ENCODE results near the gene CENPM.

CENPM gene, protein sequence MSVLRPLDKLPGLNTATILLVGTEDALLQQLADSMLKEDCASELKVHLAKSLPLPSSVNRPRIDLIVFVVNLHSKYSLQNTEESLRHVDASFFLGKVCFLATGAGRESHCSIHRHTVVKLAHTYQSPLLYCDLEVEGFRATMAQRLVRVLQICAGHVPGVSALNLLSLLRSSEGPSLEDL

DNA sequence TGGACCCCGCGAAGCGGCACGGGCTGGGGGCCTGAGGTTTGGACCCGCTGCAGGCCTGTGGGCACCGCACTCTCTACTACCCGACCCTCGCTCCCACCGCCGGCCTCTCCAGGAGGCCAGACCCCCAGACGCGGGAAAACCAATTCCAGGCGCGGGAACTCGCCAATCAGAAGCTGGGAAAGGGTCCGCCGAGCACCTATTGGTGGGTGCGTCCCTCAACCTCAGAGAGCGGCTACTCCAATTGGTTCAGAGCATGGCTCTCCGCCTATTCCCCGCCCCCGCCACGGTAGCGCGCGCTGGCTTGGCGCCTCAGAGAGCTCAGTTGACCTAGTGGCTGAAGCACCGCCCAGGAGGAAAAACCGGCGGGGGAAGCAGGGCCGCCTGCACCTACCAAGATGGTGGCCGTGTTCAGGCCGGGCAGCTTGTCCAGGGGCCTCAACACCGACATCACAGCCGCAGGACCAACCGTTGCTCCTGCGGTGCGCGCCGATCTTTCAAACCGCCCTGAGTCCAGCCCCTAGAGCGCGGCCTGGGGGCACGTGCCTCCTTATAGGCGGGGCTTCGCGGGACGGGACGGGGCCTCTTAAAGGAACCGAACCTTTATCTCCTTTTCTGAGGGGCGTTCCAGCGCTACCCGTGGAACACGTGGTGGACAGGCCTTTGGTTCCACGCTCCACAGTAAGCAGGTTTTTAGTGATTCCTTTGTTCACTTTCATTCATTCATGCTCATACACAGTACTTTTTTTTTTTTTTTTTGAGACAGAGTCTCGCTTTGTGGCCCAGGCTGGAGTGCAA is at the start of gene CENPM:
CENPM (minus strand) TSS at position 524 of the 795 bp plus-strand sequence; CDS start at position 448, 76 bp downstream.
- peak; percentile 75 to 89 (median 77) for DNase-seq (ENCODE audit: low read depth in 3 of 3)

DNA sequence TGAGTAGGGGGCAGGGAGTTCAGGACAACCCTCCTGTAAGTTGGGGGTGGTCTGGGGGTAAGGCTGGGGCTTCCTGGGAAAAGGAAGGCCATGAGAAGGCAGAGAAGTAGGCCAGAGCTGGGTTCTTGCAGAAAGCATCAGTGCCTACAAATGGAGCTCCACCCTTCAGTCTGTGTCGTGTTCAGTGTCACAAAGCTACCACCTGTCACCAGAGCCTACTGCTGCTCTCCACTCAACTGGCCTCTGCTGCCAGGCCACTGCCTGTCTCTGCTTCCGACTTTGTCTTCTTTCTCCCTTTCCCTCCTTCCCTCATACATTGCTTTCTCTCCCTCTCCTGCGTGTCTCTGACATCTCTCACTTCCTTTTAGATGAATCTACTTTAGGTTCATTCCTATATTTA is 48.3 kb upstream of the CENPM start:
- no peak for DNase-seq (ENCODE audit: low read depth in 3 of 3)

- no peak for DNase-seq (ENCODE audit: low read depth in 3 of 3)
These were observed 45.5 kb upstream of the CENPM start for GRCh38 chr22:41992496-41992895.

- DNase-seq (ENCODE audit: low read depth in 3 of 3), result no peak
These were observed 44.2 kb upstream of the CENPM start for GRCh38 chr22:41991111-41991510.

- DNase-seq (ENCODE audit: low read depth in 3 of 3), result no peak
These were observed 42.3 kb upstream of the CENPM start for GRCh38 chr22:41989246-41989645.

DNA sequence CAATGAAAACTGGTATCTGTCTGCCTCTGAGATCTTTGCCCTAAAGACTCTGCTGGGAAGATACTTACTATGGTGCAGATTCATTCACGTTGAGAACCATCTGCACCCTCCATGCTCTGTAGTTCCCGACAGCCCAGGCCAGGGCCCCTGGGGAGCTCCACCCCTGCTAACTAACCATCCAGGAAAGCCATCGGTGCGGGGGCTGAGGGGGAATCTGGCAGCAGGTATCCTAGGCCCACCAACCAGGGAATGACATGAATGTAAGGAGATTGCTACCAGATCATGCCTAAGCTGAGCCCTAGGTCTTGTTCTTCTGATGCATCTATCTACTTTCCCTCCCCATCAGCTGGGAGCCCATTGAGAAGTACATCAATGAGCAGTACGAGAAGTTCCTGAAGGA is 40.3 kb upstream of the CENPM start:
- no peak for DNase-seq (ENCODE audit: low read depth in 3 of 3)

GRCh38 chr22:41983513-41984405 is 36.8 kb upstream of the CENPM start:
- DNase-seq (ENCODE audit: low read depth in 3 of 3), result no peak

DNA sequence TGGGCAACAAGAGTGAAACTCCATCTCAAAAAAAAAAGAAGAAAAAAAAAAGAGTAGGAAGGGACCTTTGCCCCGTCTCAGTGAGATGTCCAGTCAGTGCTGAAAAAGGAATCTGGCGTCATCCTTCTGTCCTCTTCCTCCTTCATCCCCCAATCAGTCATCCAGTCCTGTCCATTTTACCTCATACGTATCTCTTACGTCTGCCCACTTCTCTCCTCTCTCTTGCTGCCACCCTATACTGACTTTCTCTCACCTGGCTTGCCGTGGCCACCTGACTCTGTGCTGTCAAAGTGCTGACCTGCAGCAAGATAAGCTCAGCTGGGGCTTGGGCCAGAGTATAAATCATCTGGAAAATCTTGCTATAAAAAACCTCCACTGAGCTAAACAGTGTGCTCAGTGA is 35.9 kb upstream of the CENPM start:
- DNase-seq (ENCODE audit: low read depth in 3 of 3), result no peak

- no peak for DNase-seq (ENCODE audit: low read depth in 3 of 3)
These were observed 32.7 kb upstream of the CENPM start for GRCh38 chr22:41979423-41980250.

DNA sequence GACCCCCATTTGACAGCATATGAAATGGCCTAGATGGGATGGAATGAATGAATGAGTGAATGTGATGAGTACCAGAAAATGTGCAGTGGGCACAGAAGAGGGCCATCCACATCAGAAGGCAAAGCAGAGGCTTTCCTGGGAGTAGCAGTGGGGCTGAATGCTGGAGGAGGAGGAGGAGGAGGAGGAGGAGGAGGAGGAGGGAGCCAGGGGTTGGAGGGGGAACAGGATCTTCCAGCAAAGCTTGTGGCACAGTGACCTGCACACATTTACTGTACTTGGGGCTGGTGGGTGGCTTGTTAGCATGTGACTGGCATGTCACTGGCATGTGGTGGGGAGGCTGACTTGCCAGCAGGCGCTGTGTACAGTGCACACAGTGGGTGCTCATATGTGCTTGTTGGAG is 31.8 kb upstream of the CENPM start:
- DNase-seq (ENCODE audit: low read depth in 3 of 3), result no peak

DNA sequence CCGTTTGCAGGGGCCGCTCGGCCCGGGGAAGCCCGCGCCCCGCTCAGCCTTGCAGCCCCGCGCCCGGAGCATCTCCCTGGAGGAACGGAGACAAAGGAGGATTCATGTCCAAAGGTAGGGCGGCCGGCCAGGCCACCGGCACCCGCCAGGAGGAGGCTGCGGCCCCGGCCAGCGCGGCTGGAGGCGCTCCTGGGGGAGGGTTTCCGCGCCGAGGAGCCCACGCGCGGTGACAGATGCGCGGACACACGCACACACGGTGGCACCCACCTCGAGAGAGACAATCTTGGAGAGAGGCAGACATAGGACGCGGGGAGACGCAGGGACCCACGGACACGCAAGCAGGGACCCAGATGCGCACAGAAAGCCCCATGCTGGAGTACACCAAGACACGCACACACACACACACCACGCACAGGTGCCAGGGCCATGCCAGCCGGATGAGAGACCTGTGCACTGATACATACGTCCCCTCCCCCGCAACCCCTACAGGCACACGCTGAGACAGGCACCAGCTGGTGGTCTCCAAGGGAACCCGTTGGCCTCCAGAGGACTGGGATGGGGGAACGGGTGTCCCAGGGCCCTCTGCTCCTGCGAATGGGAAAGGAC is 30.1 kb upstream of the CENPM start:
- DNase-seq (ENCODE audit: low read depth in 3 of 3), result no peak

DNA sequence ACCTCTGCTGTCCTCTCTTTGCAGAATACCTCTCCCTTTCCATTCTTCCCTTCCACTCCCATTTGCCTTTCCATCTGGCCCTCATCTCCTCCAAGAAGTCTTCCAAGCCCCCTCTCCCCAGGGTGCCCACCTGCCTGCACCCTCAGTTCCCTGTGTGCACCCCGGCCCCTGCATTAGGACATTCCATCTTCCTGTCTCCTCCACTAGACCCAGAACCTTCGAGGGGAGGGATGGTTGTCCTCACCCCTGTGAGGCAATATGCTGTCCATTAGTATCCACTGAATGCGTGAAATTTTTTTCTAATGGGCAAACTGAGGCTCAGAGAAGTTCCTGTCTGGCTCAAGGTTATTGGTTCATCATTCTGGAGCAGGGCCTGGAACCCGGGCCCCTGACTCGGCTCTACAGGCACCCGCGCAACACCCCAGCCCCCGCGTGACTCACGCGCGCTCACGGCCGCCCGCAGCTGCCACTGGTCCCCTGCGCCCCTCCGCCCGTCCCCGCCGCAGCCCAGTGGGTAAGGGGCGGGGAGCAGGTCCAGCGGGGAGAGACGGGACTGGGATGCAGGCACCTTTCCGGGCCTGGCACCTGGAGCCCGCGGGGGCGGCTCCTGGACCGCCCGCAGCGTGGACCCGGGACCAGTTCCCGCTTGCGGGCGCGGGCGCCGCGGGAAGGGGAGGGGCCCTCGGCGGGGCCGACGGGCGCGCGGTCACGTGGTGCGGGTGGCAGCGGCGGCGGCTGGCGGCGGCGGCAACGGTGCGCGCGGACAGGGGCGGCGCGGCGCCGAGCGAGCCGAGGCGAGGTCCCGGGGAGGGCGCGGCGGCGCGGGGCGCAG is 29.3 kb upstream of the CENPM start:
- DNase-seq (ENCODE audit: low read depth in 3 of 3), result peak in 2 of 3 experiments; percentile 27 to 29

DNA sequence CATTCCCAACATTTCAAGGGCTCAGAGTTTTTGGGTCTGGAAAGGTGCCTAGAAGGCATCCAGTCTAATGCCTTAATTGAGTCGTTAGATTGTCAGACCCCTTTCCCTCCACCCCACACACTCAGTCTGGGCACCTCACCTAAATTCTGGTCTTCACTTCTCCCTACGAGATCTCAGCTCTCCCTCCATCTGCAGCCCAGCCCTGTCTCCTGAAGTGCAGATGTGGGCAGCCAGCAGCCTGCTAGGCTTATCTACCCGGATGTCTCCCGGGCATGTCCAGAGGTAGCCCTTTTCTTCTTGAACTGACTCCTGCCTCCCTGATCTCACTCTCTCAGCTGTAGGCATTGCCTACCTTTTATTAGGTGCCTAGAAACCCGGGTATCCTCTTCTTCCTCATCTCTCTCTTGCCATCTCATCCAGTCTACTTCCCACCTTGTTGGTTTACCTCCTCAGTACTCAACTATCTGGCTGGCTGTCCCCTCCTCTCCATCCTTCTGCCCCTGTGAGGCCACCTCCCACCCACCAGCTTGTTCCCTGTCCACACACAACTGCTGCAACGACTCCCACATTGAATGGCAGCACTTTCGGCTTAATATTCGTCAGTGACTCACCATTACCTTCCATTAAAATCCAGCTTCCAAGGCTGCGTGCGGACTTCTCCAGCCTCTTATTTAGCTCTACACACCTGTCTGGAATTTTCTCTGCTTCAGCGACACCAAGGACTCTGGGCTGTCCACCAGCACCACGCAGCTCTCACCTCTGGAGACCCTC is 28.5 kb upstream of the CENPM start:
- DNase-seq (ENCODE audit: low read depth in 3 of 3), result no peak

GRCh38 chr22:41974691-41975290 is 27.8 kb upstream of the CENPM start:
- DNase-seq (ENCODE audit: low read depth in 3 of 3), result no peak

GRCh38 chr22:41971431-41971830 is 24.5 kb upstream of the CENPM start:
- no peak for DNase-seq (ENCODE audit: low read depth in 3 of 3)

DNA sequence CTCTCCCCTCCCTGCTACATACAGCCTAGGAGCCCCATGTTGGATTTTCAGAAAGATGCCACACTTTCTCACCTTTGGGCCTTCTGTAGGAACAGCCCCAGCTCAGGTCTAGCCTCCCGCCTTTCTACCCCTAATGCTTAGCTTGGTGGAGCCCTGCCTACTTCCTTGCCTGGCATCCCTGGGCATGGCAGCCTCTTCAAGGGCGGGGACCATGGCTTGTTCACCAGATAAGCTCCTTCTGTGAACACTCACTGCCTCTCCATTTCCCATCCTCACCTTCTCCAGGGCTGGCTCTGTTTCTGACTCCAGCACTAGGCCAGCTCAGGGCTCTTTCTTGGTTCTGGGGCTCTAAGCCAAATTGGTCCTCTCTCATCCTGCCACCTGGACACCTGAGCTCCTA is 23.6 kb upstream of the CENPM start:
- DNase-seq (ENCODE audit: low read depth in 3 of 3), result no peak

DNA sequence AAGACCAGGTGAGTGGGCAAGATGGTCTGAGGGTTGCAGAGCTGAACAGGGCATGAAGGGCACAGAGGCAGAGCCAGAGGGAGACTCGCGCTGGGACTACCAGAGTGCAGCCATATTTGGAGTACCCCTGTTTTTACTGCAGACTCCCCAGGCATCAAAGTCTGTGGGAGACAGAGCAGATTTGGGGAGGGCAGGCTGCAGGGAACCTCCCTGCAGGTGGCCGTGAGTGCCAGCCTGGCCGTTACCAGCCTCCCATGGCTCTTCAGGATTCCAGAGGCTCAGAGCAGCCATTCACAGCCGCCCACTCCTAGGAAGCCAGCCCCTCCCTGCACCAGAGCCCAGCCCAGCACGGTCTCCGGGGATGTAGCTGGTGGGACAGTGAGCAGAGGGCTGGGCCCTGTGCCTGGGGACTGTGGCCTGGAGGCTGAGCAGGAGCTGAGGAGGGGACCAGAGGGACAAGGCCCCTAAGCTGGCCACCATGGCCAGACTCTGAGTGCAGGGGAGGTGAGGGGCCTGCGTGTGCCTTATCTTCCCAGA is 22.2 kb upstream of the CENPM start, which contains the start of gene SEPTIN3:
SEPTIN3 (plus strand) TSS at position 334 of the 537 bp plus-strand sequence. CDS start 2,050 bp downstream, outside the sequence.
- DNase-seq (ENCODE audit: low read depth in 3 of 3), result no peak

DNA sequence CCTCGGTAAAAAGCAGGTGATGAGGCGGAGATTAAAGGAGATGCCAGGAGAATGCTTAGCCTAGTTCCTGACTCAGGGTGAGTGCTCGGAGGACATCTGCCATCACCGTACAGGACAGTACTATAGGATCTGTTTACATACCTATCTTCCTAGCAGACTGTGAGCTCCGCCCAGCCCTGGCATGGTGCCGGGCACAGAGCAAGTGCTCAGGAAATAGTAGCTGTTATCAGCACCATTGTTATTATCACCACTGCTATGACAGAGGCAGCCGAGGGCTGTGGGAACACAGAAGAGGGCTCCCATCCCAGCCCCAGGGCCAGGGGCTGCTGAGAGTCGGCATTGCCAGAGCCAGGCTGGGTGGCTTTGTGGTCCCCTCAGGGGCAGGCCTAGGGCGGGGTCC is 21.6 kb upstream of the CENPM start:
- no peak for DNase-seq (ENCODE audit: low read depth in 3 of 3)

All from stimulated activated CD4-positive, alpha-beta T cell treated with anti-CD3 and anti-CD28 coated beads, TNF-alpha, amount 100 ng/mL, for 4 hours (primary cell).